ENCODE measurements around the gene DGKD.
A peak's percentile ranks its signal among the peaks of the same experiment; 100 is the strongest.

DGKD gene

DNA sequence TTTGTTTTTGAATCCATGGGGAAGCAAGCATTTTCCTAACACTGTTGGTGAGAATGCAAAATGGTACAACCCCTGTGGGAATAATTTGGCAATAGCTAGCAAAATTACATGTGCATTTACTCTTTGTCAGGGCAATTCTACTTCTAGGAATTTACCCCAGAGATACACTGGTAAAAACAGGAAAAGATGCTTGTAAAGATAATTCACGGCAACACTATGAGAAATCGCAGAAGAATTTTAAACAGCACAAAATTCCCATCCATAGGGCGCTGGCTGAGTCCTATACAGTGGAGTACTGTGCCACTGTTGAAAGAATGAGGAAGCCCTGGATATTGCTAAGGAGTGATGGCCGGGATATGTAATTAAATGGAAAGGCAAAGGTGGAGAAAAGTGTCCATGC, 75.8 kb downstream of the DGKD start:
- DNase-seq, result no peak

DNA sequence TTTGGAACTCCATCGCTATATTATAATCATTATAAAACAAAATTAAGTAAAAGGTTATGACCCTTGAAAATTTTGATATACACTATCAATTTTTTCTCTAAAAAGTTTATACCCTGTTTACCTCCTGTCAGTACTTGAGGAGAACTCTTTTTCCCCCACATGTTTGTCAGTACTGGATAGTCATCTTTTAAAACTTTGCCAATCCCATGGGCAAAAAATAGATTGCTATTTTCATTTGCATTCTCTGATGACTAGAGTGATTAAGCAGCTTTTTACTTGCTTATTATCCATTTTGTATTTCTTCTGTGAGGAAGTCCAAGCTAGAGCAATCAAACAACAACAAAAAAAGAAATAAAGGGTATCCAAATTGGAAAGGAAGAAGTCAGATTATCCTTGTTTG, 76.4 kb downstream of the DGKD start:
- no peak for DNase-seq

DNA sequence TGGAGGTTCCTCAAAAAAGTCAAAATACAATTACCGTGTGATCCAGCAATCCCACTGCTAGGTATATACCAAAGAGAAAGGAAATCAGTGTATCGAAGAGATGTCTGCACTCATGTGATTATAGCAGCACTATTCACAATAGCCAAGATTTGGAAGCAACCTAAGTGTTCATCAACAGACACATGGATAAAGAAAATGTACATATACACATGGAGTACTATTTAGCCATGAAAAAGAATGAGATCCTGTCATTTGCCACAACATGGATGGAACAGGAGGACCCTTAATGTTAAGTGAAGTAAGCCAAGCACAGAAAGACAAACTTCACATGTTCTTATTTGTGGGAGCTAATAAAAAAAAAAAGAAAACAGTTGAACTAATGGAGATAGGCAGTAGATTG, 78.7 kb downstream of the DGKD start:
- DNase-seq, result no peak

DNA sequence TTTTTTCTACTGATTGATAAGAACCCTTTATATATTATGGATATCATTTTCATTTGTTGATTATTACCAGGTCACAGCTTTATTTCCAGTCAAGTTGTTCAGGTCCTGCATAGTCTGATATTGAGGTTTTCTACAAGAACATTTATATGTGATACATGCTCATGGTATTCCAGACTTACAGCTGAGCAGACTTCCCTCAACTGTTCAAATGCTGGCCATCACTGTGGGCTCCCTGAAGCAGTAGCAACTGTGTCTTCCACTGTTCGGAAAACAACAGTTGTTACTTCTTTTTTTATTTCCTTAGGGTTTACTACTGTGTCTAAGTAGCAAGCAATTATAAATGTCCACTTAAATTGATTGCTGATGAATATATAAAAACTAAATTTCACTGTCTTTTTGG, 79.5 kb downstream of the DGKD start:
- no peak for DNase-seq

DNA sequence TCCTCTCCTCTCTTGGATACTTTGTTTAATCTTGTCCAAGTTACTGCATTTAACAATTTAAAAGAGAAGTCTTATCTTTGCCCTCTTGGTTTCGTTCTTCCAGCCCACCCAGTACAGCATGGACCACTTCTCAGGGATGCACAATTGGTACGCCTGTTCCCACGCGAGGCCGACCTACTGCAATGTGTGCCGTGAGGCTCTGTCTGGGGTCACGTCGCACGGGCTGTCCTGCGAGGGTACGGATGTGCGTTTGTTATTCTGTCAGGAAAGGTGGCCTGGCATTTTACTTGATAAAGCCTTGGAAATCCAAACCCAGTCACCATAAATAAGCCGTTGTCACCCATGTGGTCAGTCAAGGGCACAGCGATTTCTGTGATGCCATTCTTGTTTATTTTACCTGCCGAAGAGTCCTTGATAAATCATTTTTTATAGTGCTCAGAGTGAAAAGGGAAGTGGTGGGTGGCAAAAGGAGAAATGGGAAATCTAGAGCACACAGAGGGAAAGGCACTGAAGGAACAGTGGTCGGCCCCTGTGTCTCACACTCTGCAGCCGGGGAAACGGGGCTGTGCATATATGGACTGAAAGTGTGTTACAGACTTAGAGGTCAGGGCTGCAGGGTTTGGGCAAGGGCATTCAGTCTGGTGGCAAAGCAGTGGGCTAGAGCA, 80.5 kb downstream of the DGKD start:
- no peak for DNase-seq

DNA sequence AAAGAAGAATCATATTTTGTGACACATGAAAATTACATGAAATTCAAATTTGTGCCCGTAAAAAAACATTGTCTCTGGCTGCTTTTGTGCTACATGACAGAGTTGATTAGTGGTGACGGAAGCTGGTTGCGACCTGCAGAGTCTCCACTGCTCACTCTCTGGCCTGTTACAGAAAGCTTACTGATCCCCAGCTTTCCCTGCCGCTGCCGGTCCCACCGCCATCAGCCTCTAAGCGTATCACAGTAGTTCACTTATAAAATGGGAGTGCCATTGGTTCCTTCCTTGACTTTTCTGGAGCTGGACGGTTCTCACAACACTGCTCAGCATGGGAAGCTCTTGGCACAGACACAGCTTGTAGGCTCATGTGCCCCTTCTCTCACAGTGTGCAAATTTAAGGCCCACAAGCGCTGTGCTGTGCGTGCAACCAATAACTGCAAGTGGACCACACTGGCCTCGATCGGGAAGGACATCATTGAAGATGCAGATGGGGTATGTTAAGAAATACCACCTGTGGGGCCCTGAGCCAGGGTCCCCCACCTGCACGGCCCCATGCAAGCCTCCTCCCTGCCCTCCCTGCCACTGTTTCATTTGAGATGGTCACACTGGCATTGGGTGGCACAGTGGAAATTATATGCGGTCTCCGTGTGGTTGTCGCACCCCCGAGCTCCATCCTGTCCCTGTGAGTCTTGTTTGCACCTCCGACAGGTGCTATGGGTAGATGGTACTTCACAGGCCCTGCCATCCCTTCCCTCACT, 81.3 kb downstream of the DGKD start:
- DNase-seq, result no peak

DNA sequence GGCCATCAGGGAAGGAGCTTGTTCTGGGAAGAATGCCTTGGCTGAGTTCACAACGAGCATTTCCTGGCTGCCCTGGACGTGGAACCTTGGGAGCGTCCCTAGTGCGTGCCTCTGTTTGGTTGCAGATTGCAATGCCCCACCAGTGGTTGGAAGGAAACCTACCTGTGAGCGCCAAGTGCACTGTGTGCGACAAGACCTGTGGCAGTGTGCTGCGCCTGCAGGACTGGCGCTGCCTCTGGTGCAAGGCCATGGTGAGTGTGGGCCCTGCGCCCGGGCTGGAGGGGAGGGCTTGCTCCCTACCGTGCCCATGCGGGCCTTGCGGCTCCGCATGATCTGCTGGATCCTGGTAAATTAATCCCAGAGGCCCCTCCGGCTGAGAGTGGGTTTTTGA, 81.9 kb downstream of the DGKD start:
- no peak for DNase-seq

DNA sequence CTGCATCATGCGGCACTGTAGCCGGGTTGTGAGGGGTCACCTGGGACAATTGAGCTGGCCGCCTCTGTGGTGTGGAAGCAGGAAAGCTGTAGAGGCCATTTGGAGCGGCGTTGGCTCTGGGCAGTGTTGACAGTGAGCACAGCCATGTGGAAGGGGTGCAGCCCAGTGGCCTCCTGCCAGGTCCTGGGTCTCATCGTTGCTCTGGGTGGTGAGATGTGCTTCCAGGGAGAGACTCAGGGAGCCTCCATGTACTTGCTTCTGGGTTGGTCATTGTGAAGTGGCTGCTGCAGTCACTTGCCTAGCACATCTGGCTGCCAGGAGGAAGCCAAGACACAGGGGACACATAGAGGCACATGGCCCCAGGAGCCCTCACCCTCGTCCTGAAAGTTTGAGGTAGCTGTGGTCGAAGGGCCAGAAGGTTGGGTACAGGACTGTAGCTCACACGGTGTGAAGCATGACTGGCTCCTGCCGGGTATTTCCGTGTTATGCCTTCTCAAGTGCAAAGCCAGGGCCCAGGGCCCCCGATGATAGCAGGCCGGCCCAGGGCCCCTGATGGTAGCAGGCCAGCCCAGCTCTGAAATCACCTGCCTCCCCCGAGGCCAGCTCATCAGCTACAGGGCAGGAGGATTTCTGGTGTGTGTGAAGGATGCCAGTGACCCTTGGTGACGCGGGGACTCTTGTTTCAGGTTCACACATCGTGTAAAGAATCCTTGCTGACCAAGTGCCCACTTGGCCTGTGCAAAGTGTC, 82.6 kb downstream of the DGKD start:
- no peak for DNase-seq

DNA sequence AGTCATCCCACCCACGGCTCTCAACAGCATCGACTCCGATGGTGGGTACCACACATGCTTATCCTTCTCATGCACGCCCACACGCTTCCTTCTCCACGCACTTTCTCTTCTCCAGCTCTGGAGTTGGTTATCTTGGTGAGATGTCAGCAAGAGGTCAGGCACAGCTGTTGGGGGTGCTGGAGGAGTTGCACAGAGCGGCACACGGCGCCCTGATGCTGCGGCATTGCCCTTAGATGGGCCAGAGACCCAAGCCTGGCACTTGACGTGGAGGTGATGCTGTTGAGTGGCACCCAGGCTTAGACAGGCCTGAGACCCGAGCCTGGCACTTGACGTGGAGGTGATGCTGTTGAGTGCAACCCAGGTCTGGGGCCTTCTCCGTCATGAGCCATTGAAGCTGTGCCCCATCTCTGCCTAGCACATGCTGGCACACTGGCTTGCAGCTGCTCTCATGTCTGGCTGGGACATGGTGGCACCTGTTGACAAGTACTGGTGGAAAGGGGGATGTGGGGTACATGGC, 83.2 kb downstream of the DGKD start:
- no peak for DNase-seq

DNA sequence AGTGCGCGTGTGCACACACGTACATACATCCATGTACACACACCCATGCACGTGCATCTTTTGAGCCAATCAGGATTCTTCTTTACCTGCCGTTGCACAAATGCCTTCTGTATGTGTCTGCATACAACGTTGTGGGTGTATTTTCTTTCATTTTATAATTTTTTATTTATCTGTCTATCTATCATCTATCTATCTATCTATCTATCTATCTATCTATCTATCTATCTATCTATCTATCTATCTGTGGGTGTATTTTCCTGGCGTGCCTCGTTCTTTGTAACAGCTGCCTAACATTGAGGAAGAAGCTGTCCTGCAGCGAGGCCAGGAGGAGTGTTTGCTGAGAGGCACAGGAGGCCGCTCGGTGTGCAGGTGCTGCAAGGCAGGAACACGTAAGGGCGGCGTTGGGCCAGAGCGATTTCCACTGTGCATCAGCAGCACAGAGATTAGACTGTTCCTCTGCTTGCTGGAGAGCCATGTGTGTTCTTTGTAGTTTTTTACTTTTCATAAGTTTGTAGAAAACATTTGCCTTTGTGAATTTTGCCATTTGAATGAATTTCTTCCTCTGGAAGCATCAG, 84.4 kb downstream of the DGKD start:
- no peak for DNase-seq

DNA sequence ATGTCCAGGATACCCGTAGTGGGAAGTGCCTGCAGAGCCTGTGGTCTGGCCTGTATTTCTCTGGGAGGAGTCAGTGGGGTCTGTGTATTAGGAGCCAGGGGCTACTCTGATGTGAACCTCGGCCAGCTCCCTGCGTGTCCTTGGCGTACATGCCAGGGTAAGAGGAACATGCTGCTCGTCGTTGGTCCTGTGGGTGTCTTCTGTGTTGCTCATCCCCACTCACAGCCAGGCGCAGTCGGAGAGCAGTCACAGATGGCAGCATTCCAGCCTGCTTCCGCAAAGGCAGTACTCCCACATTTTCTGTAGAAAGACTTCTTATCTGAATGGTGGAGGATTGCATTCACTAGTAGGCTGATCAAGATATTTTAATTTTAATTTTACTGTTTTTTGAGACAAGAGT, 84.9 kb downstream of the DGKD start:
- no peak for DNase-seq

DNA sequence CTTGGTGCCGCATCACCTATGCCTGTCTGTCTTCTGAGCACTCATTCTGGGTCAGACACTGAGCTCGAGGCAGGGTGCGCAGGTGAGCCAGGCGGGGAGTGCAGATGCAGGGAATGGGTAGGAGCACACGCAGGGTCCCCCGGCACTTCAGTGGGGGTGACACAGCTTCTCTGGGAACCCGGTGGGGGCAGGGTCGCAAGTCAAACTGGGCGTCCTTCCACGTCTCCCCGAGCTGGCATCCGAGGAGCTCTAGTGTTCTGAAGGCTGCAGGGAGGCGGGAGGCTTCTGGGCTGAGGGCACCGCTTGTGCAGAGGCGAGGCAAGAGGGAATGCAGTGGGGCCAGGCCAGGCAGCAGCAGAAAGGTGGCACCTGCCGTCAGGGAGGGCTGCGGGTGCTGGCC, 86.0 kb downstream of the DGKD start:
- no peak for DNase-seq

DNA sequence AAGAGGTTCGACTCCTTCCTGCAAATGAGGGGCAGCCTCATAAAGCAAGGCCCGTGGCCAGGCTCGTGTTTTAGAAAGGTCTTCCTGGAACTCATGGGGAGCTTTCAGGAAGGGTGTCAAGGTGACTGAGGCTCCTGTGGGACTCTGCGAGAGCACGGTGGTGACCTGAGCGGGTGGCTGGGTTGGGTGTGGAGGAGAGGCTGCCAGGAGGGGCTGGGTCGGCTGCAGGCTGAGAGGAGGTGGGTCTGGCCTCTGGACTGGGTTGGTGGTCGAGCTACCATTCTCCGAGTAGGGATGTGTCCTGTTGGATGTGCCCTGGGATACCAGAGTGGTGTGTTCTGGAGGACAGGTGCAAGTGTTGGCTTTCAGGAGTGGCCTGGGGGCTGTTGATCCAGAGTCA, 86.4 kb downstream of the DGKD start:
- DNase-seq, result no peak

DNA sequence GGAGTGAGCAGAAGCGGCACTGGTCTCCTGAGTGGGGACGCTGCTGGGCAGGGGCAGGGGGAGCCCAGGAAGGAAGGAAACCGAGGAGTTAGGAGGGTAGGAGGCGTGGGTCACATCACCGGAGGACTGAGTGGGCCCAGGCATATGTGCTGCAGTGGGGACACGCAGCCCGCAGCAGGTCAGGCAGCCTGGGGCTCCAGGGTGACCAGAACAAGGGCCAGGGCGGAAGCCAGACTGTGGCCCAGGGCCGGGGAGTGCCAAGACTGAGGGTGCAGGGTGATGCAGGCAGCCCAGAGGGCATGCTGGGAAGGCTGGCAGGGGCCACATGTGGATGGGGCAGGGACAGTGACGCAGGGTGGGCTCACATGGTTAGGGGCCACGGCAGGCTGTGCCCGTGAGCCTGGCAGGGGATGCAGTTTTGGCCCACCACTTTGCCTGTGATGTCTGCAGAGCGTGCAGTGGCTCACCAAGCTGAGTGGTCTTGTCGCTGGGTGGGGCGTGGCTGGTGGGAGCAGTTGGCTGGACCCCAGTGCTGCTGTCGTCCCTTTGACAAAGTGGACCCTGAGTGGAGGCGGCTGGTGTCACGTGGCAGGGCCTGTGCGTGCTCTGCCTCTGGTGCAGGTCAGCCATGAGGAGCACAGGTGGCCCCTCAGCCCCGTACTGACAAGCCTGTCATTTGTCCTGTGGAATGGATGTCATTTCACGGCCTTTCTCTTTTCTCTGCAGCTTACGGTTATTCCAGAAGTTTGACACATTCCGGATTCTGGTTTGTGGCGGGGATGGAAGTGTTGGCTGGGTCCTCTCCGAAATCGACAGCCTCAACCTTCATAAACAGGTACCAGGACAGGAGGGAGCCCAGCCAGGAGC, 87.1 kb downstream of the DGKD start:
- no peak for DNase-seq

DNA sequence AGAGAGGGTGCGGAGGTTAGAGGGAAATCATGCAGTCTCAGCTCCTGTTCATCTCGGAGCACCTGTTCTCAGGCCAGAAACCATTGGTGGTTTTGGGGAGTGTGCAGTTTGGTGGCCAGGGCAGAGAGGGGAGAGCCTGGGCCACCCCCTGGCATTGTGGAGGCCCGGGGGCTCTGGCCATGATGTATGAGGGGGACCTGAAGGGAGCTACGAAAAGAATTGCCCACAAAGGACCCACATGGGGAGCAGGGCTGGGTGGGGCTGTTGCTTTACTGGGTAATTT, 87.7 kb downstream of the DGKD start:
- no peak for DNase-seq

DNA sequence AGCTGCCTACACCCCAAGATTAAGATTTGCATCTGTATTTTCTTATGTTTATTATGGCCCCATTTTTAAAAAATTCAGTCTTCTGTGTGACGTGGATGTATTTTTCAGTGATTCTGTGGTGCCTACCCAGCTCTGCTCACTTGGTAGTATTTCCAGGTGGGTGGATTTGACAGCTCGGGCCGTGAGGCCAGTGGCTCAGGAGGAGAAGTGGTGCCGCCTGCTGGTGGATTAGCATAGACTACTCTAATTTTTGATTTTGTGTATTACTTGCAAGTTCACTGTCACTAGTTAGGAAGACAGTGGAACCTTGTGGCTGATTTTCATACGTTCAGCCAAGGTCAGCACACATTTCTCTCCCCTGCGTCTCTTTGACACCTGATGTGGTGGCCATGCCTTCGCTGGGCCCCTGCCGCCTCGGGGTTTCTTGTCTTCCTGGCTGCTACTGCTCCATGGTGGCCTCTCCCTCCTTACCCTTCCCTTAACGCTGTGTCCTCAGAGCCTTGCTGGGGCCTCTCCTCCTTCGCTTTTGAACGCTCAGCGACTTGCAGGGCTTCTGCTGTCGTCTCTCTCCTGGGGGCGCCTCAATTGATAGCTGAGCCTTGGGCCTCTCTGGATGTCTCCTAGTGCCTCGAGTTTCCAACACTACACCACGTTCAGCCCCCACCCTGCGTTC, 89.4 kb downstream of the DGKD start:
- peak; percentile 94 for DNase-seq

DNA sequence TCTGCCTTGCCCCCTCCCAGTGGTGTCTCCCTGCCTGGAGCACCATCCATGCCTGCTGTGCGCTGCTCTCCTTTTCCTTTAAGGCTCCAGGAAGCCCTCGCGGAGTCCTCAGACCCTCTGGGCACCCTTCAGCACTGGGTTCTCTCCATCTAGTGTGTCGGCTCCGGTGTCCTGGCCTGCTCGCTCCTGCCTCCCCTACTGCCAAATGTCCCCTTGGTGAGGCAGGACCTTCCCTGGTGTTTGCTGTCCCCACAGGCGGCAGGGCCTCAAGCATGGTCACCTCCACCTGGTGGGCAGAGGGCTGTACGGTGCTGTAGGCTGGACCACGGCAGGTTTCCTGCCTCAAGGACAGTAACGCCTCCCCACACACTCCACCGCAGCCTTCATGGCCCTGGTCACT, 90.2 kb downstream of the DGKD start:
- DNase-seq, result no peak

DNA sequence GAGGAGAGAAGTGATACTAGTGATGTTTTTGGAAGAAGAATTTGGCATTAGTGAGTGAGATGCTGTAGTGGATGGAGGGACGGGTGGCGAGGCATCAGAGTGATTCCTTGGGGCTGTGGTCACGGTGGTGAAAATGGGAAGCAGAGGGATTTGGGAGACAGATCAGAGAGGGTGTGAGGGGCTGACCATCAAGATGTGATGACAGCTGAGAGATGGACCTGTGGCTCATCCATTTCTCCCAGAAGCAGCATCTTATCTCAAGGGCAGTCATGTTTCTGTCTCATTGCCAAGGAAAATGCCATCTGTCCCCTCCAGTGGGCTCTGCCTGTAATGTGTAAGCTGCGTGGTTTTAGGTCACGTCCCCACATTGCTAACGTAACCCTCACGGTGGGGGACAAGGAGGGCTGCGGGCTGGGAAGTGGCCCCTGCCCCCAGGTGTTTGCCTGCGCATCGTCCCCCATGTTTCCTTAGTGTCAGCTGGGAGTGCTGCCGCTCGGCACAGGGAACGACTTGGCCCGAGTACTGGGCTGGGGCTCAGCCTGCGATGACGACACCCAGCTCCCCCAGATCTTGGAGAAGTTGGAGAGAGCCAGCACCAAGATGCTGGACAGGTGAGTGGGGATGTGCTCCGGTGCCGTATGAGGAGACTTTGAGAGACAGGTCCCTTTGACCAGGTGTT, 91.0 kb downstream of the DGKD start:
- no peak for DNase-seq

DNA sequence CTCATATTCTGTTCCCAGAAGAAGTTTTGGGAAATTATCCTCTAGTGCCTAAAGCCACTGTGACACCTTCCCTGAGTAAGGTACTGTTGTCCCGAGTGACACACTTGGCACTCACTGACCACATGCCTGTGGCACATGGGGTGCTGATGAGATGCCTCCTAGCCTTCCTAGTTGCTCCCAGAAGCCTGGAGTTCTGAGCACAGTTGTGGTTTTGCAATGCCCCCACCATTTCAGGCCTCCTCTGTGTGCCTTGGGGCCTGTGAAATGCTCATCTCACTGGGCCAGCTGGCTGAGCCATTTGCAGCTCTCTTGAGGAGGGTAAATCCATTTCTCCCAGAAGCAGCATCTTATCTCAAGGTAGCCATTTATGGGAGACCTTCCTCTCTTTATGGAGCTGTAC, 91.8 kb downstream of the DGKD start:
- DNase-seq, result no peak

DNA sequence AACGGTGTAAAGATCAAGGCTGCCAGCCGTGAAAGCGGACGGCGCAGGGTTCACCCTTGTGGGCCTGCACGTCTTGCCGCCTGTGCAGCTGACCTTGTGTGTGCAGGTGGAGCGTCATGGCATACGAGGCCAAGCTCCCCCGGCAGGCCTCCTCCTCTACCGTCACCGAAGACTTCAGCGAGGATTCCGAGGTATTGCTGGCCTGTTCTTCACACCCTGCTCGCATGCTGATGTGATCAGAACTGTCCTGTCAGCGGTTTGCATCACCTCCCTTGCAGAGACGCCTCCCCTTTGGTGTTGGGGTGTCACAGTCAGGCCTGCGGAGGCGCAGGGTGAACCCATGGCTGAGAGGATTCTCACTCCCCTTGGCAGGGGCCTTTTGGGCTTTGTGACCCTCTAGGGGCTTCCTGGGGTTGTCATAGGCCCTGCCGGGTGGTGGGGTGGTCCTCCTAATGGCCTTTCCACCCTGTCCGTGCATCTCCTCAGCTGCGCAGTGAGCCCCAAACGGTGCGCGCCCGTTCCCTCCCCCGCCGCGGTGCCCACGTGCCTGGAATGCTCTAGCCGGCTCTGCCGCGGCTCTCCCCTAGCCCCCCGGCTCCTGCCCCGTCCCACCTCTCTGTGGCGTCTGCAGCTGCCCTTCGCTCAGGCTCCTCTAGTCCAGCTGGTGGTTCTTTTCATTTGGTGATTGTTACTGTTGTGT, 92.5 kb downstream of the DGKD start:
- DNase-seq, result no peak

Data from hematopoietic multipotent progenitor cell treated with erythropoietin and hydrocortisone succinate and interleukin-3 and kit ligand, for 6 days (in vitro differentiated cells).